ENCODE results near the gene WDR13.

The WDR13 gene

DNA sequence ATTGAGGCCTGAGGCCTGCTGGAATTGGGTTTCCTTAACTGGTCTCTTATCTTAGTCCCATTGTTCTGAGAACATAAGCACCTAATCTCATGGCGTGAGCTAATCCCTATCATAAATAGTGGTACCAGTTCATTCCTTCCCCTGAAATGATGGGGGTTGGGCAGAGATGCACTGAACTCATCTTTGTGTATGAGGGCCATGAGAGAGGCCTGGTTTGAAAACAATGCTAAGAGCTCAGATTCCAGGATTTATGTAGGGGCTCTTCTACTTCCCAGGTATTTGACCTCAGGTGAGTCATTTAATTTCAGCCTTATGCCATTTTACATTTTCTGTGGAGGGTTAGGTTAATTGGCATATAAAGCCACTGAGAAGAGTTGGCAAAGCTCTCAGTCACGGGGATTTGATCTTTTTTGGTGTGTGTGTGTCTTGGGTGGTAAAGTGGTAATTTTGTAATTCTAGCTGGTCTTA is 18.6 kb upstream of the WDR13 start:
- peak in 1 of 2 experiments; percentile 20 for DNase-seq (ENCODE audit: low read depth in 1 of 2, low spot score in 1 of 2)
- no peak for TF ChIP-seq JUND (IDR thresholded peaks at IDR 0.05; ENCODE audit: low read depth)
- in situ Hi-C loops (cut with HindIII; ENCODE audit: low pct_unique_long_range_greater_than_20kb, low sequenced_read_pairs) = no loop called here

GRCh38 chrX:48579259-48579658 is 18.0 kb upstream of the WDR13 start:
- in situ Hi-C loops (cut with HindIII; ENCODE audit: low pct_unique_long_range_greater_than_20kb, low sequenced_read_pairs) = no loop called here
- no peak for TF ChIP-seq JUND (IDR thresholded peaks at IDR 0.05; ENCODE audit: low read depth)
- DNase-seq (ENCODE audit: low read depth in 1 of 2, low spot score in 1 of 2) = peak in 1 of 2 experiments; percentile 22

DNA sequence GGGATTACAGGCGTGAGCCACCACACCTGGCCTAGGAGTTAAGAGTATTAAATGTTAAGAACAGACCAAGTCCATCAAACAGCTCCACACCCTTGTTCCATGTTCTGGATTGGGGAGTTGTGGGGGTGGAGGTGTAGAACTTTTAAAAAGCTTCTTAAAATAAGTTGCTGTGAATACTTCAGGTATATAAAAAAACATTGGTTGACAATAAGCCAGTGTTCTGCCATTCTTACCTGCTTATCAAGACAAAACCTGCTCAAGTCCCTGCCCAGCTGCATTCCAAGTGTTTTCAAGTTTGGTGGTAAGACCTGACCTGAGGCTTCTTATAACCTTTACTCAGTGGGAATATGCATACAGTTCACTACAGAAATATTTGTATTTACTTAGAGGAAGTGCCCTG is 16.6 kb upstream of the WDR13 start:
- in situ Hi-C loops (cut with HindIII; ENCODE audit: low pct_unique_long_range_greater_than_20kb, low sequenced_read_pairs) = no loop called here
- DNase-seq (ENCODE audit: low read depth in 1 of 2, low spot score in 1 of 2) = peak in 1 of 2 experiments; percentile 79
- TF ChIP-seq JUND (IDR thresholded peaks at IDR 0.05; ENCODE audit: low read depth) = no peak

GRCh38 chrX:48584698-48585097 is 12.6 kb upstream of the WDR13 start:
- in situ Hi-C loops (cut with HindIII; ENCODE audit: low pct_unique_long_range_greater_than_20kb, low sequenced_read_pairs) = no loop called here

GRCh38 chrX:48589482-48590162 is 7.7 kb upstream of the WDR13 start:
- TF ChIP-seq JUND (IDR thresholded peaks at IDR 0.05; ENCODE audit: low read depth) = no peak
- in situ Hi-C loops (cut with HindIII; ENCODE audit: low pct_unique_long_range_greater_than_20kb, low sequenced_read_pairs) = no loop called here
- peak in 1 of 2 experiments; percentile 13 for DNase-seq (ENCODE audit: low read depth in 1 of 2, low spot score in 1 of 2)

More at GRCh38 chrX:48584698-48585097, 12.6 kb upstream of the WDR13 start:
- TF ChIP-seq JUND (IDR thresholded peaks at IDR 0.05; ENCODE audit: low read depth) = no peak
- DNase-seq (ENCODE audit: low read depth in 1 of 2, low spot score in 1 of 2) = no peak

DNA sequence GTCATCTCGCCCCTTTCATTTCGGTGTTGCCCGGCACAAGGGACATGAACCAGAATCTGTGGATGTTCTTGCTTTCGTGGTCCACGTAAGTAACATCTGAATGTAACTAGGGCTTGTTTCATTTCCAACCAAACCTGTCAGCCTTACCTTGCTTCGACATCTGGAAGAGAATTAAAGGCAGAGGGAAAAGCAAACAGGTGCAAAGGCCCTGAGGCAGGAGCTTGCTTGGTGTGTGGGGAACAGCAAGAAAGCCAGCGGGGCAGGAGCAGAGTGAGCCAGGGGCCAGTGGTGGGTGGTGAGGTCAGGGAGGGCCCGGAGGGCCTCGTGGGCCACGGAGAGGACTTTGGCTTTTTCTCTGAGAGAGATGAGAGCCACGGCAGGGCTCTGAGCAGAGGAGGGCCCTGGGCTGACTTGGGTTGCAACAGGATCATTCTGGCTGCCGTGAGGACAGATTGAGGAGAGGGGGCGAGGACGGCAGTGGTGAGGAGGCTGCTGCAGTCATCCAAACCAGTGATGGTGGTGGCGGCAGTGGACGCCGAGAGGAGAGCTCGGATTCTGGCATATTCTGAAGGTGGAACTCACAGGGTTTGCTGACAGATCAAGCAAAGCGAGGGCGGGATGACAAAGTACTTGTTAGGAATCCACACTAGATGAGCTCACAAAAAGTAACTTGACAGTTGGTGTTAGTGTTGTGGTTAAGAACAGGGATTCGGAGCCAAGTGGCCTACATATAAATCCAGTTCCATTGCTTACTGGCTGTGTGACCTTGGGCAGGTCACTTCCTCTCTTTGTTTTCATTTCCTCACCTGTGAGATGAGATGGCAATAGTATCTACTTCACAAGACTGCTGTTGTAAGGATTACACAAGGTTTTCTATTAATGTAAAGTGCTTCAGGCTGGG is 6.8 kb upstream of the WDR13 start:
- no peak for TF ChIP-seq JUND (IDR thresholded peaks at IDR 0.05; ENCODE audit: low read depth)
- in situ Hi-C loops (cut with HindIII; ENCODE audit: low pct_unique_long_range_greater_than_20kb, low sequenced_read_pairs) = no loop called here
- DNase-seq (ENCODE audit: low read depth in 1 of 2, low spot score in 1 of 2) = peak in 1 of 2 experiments; percentile 38

GRCh38 chrX:48591255-48591791 is 6.0 kb upstream of the WDR13 start:
- DNase-seq (ENCODE audit: low read depth in 1 of 2, low spot score in 1 of 2) = no peak
- TF ChIP-seq JUND (IDR thresholded peaks at IDR 0.05; ENCODE audit: low read depth) = no peak
- in situ Hi-C loops (cut with HindIII; ENCODE audit: low pct_unique_long_range_greater_than_20kb, low sequenced_read_pairs) = no loop called here

DNA sequence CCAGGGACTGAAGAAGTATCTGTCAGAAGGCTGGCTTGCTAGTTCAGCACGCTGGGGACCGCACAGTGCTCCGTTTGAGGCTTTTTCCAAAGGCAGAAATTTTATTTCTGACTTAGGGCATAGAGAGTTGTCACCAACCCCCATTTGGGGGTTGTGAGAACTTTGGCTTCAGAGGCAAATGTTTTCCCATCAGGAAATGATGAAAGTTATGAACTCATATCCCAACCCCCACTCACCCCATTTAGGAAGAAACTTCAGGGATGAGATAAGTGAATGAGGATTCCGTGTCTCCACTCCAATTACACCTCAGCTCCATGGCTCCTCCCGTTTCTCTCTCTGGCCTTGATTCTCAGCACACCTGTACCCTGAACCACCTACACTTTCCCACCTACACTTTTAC is 4.3 kb upstream of the WDR13 start:
- no peak for TF ChIP-seq JUND (IDR thresholded peaks at IDR 0.05; ENCODE audit: low read depth)
- in situ Hi-C loops (cut with HindIII; ENCODE audit: low pct_unique_long_range_greater_than_20kb, low sequenced_read_pairs) = no loop called here
- DNase-seq (ENCODE audit: low read depth in 1 of 2, low spot score in 1 of 2) = no peak

- TF ChIP-seq JUND (IDR thresholded peaks at IDR 0.05; ENCODE audit: low read depth) = no peak
- in situ Hi-C loops (cut with HindIII; ENCODE audit: low pct_unique_long_range_greater_than_20kb, low sequenced_read_pairs) = no loop called here
- DNase-seq (ENCODE audit: low read depth in 1 of 2, low spot score in 1 of 2) = no peak
Observed at GRCh38 chrX:48595929-48596328, 1.4 kb upstream of the WDR13 start.

GRCh38 chrX:48598614-48599013 is 1.3 kb downstream of the WDR13 start:
- no peak for TF ChIP-seq JUND (IDR thresholded peaks at IDR 0.05; ENCODE audit: low read depth)
- DNase-seq (ENCODE audit: low read depth in 1 of 2, low spot score in 1 of 2) = no peak
- in situ Hi-C loops (cut with HindIII; ENCODE audit: low pct_unique_long_range_greater_than_20kb, low sequenced_read_pairs) = no loop called here

DNA sequence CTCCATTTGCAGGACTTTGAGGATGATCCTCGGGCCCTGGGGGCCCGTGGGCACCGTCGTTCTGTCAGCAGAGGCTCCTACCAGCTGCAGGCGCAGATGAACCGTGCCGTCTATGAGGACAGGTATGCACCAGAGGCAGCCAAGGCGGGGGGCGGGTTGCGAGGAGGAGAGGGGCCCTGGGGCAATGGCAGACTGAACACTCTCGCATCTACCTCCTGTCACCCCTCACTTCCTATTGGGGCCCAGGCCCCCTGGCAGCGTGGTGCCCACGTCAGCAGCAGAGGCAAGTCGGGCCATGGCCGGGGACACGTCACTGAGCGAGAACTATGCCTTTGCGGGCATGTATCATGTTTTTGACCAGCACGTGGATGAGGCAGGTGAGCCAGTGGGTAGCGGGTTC is 2.0 kb downstream of the WDR13 start:
- in situ Hi-C loops (cut with HindIII; ENCODE audit: low pct_unique_long_range_greater_than_20kb, low sequenced_read_pairs) = no loop called here
- TF ChIP-seq JUND (IDR thresholded peaks at IDR 0.05; ENCODE audit: low read depth) = no peak
- no peak for DNase-seq (ENCODE audit: low read depth in 1 of 2, low spot score in 1 of 2)

DNA sequence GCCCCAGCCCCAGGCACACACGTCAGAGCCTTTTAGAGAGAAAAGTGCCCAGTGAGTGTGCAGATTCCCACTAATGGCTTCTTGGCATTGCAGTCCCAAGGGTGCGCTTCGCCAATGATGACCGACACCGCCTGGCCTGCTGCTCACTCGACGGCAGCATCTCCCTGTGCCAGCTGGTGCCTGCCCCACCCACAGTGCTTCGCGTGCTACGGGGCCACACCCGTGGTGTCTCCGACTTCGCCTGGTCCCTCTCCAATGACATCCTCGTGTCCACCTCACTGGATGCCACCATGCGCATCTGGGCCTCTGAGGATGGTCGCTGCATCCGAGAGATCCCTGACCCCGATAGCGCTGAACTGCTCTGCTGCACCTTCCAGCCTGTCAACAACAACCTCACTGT is 2.9 kb downstream of the WDR13 start:
- in situ Hi-C loops (cut with HindIII; ENCODE audit: low pct_unique_long_range_greater_than_20kb, low sequenced_read_pairs) = no loop called here
- no peak for TF ChIP-seq JUND (IDR thresholded peaks at IDR 0.05; ENCODE audit: low read depth)

More for the DNA sequence above, 2.9 kb downstream of the WDR13 start:
- DNase-seq (ENCODE audit: low read depth in 1 of 2, low spot score in 1 of 2) = no peak

All from T47D (cell line).